GM12872 (cell line): ENCODE results near the gene CNIH2.

Experiments
- CTCF ChIP-seq: IDR thresholded peaks from 3 replicates; pipeline ENCODE4 v1.5.1; 2011; ENCODE audit warnings: low read depth, mild to moderate bottlenecking, low read length, moderate library complexity; ENCODE audit not compliant: insufficient read depth

CNIH2 gene

GRCh38 chr11:66331542-66332370 is 53.8 kb downstream of the CNIH2 start:
- TF ChIP-seq CTCF, result no peak

GRCh38 chr11:66332371-66333219 is 54.6 kb downstream of the CNIH2 start:
- no peak for TF ChIP-seq CTCF

GRCh38 chr11:66333220-66333877 is 55.4 kb downstream of the CNIH2 start:
- TF ChIP-seq CTCF, result no peak
